BJ (cell line): ENCODE measurements around the gene TCF12. TPM values are rescaled to one million over a fixed set of nuclear protein-coding genes. Genes with fewer than 3 reads are reported as not detected.

Source experiments
- CTCF ChIA-PET: fragments of 350-600 bp; formaldehyde crosslinking; extraction: SDS; loops from one replicate; lab custom pipeline; 2021; ENCODE audit warnings: antibody characterized with exemption, inconsistent platforms; lab: Yijun Ruan, JAX
- POLR2A ChIA-PET: fragments of 300-600 bp; sonication (Branson Sonifier 250); formaldehyde crosslinking; extraction: SDS; loops from one replicate; lab custom pipeline; 2021; ENCODE audit warnings: antibody characterized with exemption; lab: Charles Lee
- DNase-seq: peaks from one replicate; pipeline ENCODE4 v3.0.0-alpha.2; 2011; ENCODE audit warnings: low read depth
- H3K27me3 ChIP-seq: 2 replicates; pipeline ENCODE4 v1.6.0; 2011; ENCODE audit warnings: low read length; ENCODE audit not compliant: control insufficient read depth, insufficient read depth
- H3K36me3 ChIP-seq: 2 replicates; pipeline ENCODE4 v1.5.1; 2011; ENCODE audit warnings: low read length; ENCODE audit not compliant: control insufficient read depth, insufficient read depth
- H3K4me3 ChIP-seq: 2 replicates; pipeline ENCODE4 v1.5.1; 2011; ENCODE audit warnings: low read depth, mild to moderate bottlenecking, control low read depth, low read length
- CTCF ChIP-seq: IDR thresholded peaks from 2 replicates; pipeline ENCODE4 v1.5.1; 2011; ENCODE audit warnings: low read depth, mild to moderate bottlenecking, control low read depth, inconsistent platforms, low read length, moderate library complexity; ENCODE audit not compliant: insufficient read depth
- polyA plus RNA-seq: library from polyadenylated mRNA; depleted of rRNA; stranded (reverse); fragments of >200 nt; gene quantifications from 2 replicates; pipeline ENCODE4 v1.2.3, GENCODE V29; 2011

The TCF12 gene
- polyA plus RNA-seq, 1 experiment, result 134 TPM

GRCh38 chr15:56933811-56934210 lies 15.4 kb downstream of the TCF12 start:
- Histone ChIP-seq H3K36me3 (no peaks in the 10 kb centered on the region), H3K4me3 (no peak overlapping the region), H3K27me3 (no peaks in the 10 kb centered on the region)
- ChIA-PET POLR2A (no interaction called here), CTCF (interaction anchor here (1.5 kb wide), 1 partner anchor 16 kb away, joined by 3 read pairs; the partner anchor contains the start of gene TCF12)
- no peak for DNase-seq
- no peak for TF ChIP-seq CTCF

GRCh38 chr15:56934269-56934668 lies 15.8 kb downstream of the TCF12 start:
- H3K27me3 ChIP-seq, result no peaks in the 10 kb centered on the region
- ChIA-PET CTCF (interaction anchor here (1.5 kb wide), 1 partner anchor 16 kb away, joined by 3 read pairs; the partner anchor contains the start of gene TCF12), POLR2A (no interaction called here)
- no peak for DNase-seq
- TF ChIP-seq CTCF, result no peak
- H3K36me3 ChIP-seq, result no peaks in the 10 kb centered on the region
- H3K4me3 ChIP-seq, result no peak overlapping the region

GRCh38 chr15:56936929-56937328 lies 18.5 kb downstream of the TCF12 start:
- POLR2A ChIA-PET, result no interaction called here
- CTCF ChIA-PET, result interaction anchor here (0.6 kb wide), 1 partner anchor 279 kb away, joined by 4 read pairs; no protein-coding TSS in a partner anchor
- no peak for TF ChIP-seq CTCF

GRCh38 chr15:56939257-56939656 lies 20.8 kb downstream of the TCF12 start:
- POLR2A ChIA-PET, result no interaction called here
- no peak for TF ChIP-seq CTCF
- CTCF ChIA-PET, result interaction anchor here (0.8 to 1.6 kb wide), 3 partner anchors 11 to 367 kb away, joined by 3 read pairs; no protein-coding TSS in a partner anchor

More at GRCh38 chr15:56936929-56937328, 18.5 kb downstream of the TCF12 start:
- no peaks in the 10 kb centered on the region for H3K27me3 ChIP-seq
- H3K4me3 ChIP-seq, result no peak overlapping the region
- H3K36me3 ChIP-seq, result no peaks in the 10 kb centered on the region
- no peak for DNase-seq

GRCh38 chr15:56940388-56940787 lies 21.9 kb downstream of the TCF12 start:
- H3K36me3 ChIP-seq, result no peaks in the 10 kb centered on the region
- ChIA-PET POLR2A (no interaction called here), CTCF (interaction anchor here (0.7 to 1.6 kb wide), 4 partner anchors 10 to 609 kb away, joined by 3 read pairs; no protein-coding TSS in a partner anchor)
- no peaks in the 10 kb centered on the region for H3K27me3 ChIP-seq
- no peak for TF ChIP-seq CTCF
- no peak for DNase-seq
- H3K4me3 ChIP-seq, result no peak overlapping the region

More at GRCh38 chr15:56939257-56939656, 20.8 kb downstream of the TCF12 start:
- DNase-seq, result no peak
- Histone ChIP-seq H3K27me3 (no peaks in the 10 kb centered on the region), H3K4me3 (no peak overlapping the region), H3K36me3 (no peaks in the 10 kb centered on the region)
